Stimulated activated memory B cell treated with anti-CD40 and anti-IgM and Interleukin-4, amounts not matched to agents 10 μg/mL and 1 μg/mL and 100 μg/mL, for 72 hours (primary cell): ENCODE results near the gene TRMT1.

ENCODE experiments used
- ATAC-seq: fragments of 150-1000 bp; cut with Tn5 transposase; 2 replicates; pipeline ENCODE4 v1.10.0; 2021
- H3K27ac Mint-ChIP-seq: one replicate; pipeline ENCODE4 v1.8.0; 2022; ENCODE audit warnings: mild to moderate bottlenecking, mixed read lengths
- H3K27me3 Mint-ChIP-seq: one replicate; pipeline ENCODE4 v1.8.0; 2022; ENCODE audit warnings: mixed read lengths
- H3K36me3 Mint-ChIP-seq: one replicate; pipeline ENCODE4 v1.8.0; 2022; ENCODE audit warnings: mixed read lengths
- H3K4me1 Mint-ChIP-seq: one replicate; pipeline ENCODE4 v1.8.0; 2022; ENCODE audit warnings: mixed read lengths
- H3K4me3 Mint-ChIP-seq: one replicate; pipeline ENCODE4 v1.8.0; 2022; ENCODE audit warnings: mild to moderate bottlenecking, moderate library complexity, mixed read lengths
- H3K9me3 Mint-ChIP-seq: one replicate; pipeline ENCODE4 v1.8.0; 2022; ENCODE audit warnings: mixed read lengths

The TRMT1 gene

GRCh38 chr19:13055213-13056051, 61.1 kb downstream of the TRMT1 start:
- H3K4me1 Mint-ChIP-seq, result peaks cover 16% of the 10 kb centered on the region
- H3K36me3 Mint-ChIP-seq, result no peaks in the 10 kb centered on the region
- no peak overlapping the region for H3K27ac Mint-ChIP-seq
- no peaks in the 10 kb centered on the region for H3K9me3 Mint-ChIP-seq
- ATAC-seq, result no peak
- no peak overlapping the region for H3K4me3 Mint-ChIP-seq
- peaks cover 65% of the 10 kb centered on the region for H3K27me3 Mint-ChIP-seq
